HG02885 (cell line): ENCODE data around the gene GBE1.
A peak's percentile ranks its signal among the peaks of the same experiment; 100 is the strongest.

Source experiments
- ATAC-seq: cut with Tn5 transposase; IDR thresholded peaks from one replicate; pipeline ENCODE4 v1.9.1; 2021; ENCODE audit warnings: mild to moderate bottlenecking; ENCODE audit not compliant: unreplicated experiment, poor library complexity

GBE1 gene

GRCh38 chr3:81643721-81644120 is 117.7 kb downstream of the GBE1 start:
- no peak for ATAC-seq

- no peak for ATAC-seq
Measured at GRCh38 chr3:81638480-81638879, 123.0 kb downstream of the GBE1 start.

GRCh38 chr3:81632659-81633058 is 128.8 kb downstream of the GBE1 start:
- no peak for ATAC-seq

GRCh38 chr3:81624756-81625155 is 136.7 kb downstream of the GBE1 start:
- ATAC-seq, result no peak

GRCh38 chr3:81622395-81622794 is 139.1 kb downstream of the GBE1 start:
- ATAC-seq, result no peak

- no peak for ATAC-seq
Measured at GRCh38 chr3:81621277-81621676, 140.2 kb downstream of the GBE1 start.

- no peak for ATAC-seq
Measured at GRCh38 chr3:81620849-81621248, 140.6 kb downstream of the GBE1 start.

GRCh38 chr3:81612768-81613167 is 148.7 kb downstream of the GBE1 start:
- ATAC-seq, result no peak

GRCh38 chr3:81602781-81603180 is 158.7 kb downstream of the GBE1 start:
- no peak for ATAC-seq

- no peak for ATAC-seq
Measured at GRCh38 chr3:81601707-81602305, 159.6 kb downstream of the GBE1 start.

- no peak for ATAC-seq
Measured at GRCh38 chr3:81592101-81592500, 169.3 kb downstream of the GBE1 start.

- ATAC-seq, result no peak
Measured at GRCh38 chr3:81585937-81586336, 175.5 kb downstream of the GBE1 start.

GRCh38 chr3:81585056-81585455 is 176.4 kb downstream of the GBE1 start:
- ATAC-seq, result no peak

GRCh38 chr3:81581966-81582599 is 179.4 kb downstream of the GBE1 start:
- ATAC-seq, result peak; percentile 93

GRCh38 chr3:81580355-81580754 is 181.1 kb downstream of the GBE1 start:
- ATAC-seq, result no peak

- ATAC-seq, result no peak
Measured at GRCh38 chr3:81579744-81580143, 181.7 kb downstream of the GBE1 start.

- no peak for ATAC-seq
Measured at GRCh38 chr3:81572201-81572756, 189.2 kb downstream of the GBE1 start.

- no peak for ATAC-seq
Measured at GRCh38 chr3:81568378-81568777, 193.1 kb downstream of the GBE1 start.

GRCh38 chr3:81565041-81565440 is 196.4 kb downstream of the GBE1 start:
- ATAC-seq, result no peak

GRCh38 chr3:81558106-81558505 is 203.3 kb downstream of the GBE1 start:
- ATAC-seq, result no peak

GRCh38 chr3:81554801-81555200 is 206.6 kb downstream of the GBE1 start:
- peak; percentile 4 for ATAC-seq

GRCh38 chr3:81554388-81554787 is 207.1 kb downstream of the GBE1 start:
- peak; percentile 81 for ATAC-seq
